Panc1 (cell line): Measurements from ENCODE around the gene IGFBP5.

ENCODE experiments used
- CTCF ChIP-seq: fragments of 450-650 bp; IDR thresholded peaks from 2 replicates; pipeline ENCODE4 v1.5.1; 2017; ENCODE audit warnings: mild to moderate bottlenecking
- POLR2AphosphoS5 ChIP-seq: IDR thresholded peaks from 2 replicates; pipeline ENCODE4 v1.6.1; 2012; ENCODE audit warnings: mild to moderate bottlenecking, low read depth, low read length, moderate library complexity
- REST ChIP-seq, 2 experiments: IDR thresholded peaks; 2 replicates each; pipeline ENCODE4 v1.6.1; 2011 to 2012; ENCODE audit warnings: low read depth in 2 of 2, control low read depth in 1 of 2, low read length in 1 of 2, mild to moderate bottlenecking in 1 of 2, moderate library complexity in 1 of 2; ENCODE audit not compliant: insufficient read depth in 1 of 2
- SIN3A ChIP-seq: IDR thresholded peaks from 2 replicates; pipeline ENCODE4 v1.6.1; 2012; ENCODE audit warnings: low read depth, mild to moderate bottlenecking, low read length, moderate library complexity, borderline replicate concordance; ENCODE audit not compliant: insufficient read depth
- TCF7L2 ChIP-seq: IDR thresholded peaks from 2 replicates; pipeline ENCODE4 v1.6.1; 2011; ENCODE audit warnings: mild to moderate bottlenecking, low read depth, low read length, inconsistent platforms

GRCh38 chr2:216661051-216661450, 34.3 kb downstream of the IGFBP5 start:
- no peak for TF ChIP-seq CTCF
- no peak for TF ChIP-seq SIN3A
- no peak for TF ChIP-seq POLR2AphosphoS5
- no peak for TF ChIP-seq REST (IDR thresholded peaks at IDR 0.05; ENCODE audit: insufficient read depth in 1 of 2, low read depth in 2 of 2, low read length in 1 of 2)
- no peak for TF ChIP-seq TCF7L2
